Measurements from ENCODE around the gene OR11H6. TPM values are rescaled to one million over a fixed set of nuclear protein-coding genes. Genes with fewer than 3 reads are reported as not detected.

The OR11H6 gene
- total and polyA plus RNA-seq, 2 of the 4 experiments (the other 2 are of a cell fraction) = not detected

DNA sequence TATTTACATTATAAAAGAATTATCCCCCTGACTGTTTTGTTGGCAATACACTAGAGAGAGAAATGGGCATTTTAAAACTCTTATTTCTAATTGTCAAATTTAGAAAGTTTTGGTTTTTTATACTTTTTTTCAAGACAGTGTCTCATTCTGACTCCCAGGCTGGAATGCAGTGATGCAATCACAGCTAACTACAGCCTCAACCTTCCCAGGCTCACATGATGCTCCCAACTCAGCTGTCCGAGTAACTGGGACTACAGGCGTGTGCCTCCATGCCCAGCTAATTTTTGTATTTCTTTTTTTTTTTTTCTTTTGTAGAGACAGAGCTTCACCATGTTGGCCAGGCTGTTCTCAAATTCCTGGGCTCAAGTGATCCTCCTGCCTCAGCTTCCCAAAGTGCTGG is 8.3 kb upstream of the OR11H6 start:
- Histone ChIP-seq H3K36me3 (ENCODE audit: control insufficient read depth, insufficient read depth, low read length) (no peaks in the 10 kb centered on the region), H3K56ac (ENCODE audit: extremely low read depth, insufficient read depth, low read length) (no peak overlapping the region), H3K9me1 (ENCODE audit: insufficient read depth, low read length) (no peaks in the 10 kb centered on the region), H4K91ac (ENCODE audit: insufficient read depth, low read depth, low read length) (no peak overlapping the region), H4K20me1 (ENCODE audit: insufficient read depth, low read length) (no peaks in the 10 kb centered on the region), H2AFZ (replicated peaks; ENCODE audit: low read length, poor library complexity) (no peak overlapping the region), H3K4me2 (ENCODE audit: low read depth, low read length) (no peak overlapping the region), H2AK9ac (replicated peaks; ENCODE audit: low read depth, low read length, poor library complexity) (no peak overlapping the region), H3K27me3 (ENCODE audit: control insufficient read depth, insufficient read depth, low read length) (no peaks in the 10 kb centered on the region), H2AK5ac (ENCODE audit: low read depth, low read length) (no peak overlapping the region), H2BK120ac (ENCODE audit: low read depth, low read length) (no peak overlapping the region), H2BK15ac (ENCODE audit: low read depth, low read length) (no peak overlapping the region), H3K9me3 (ENCODE audit: control insufficient read depth, insufficient read depth, low read length) (no peaks in the 10 kb centered on the region), H3K4ac (ENCODE audit: low read depth, low read length) (no peak overlapping the region), H4K8ac (ENCODE audit: low read depth in 2 of 2, low read length in 2 of 2) (no peak overlapping the region), H3K27ac (ENCODE audit: insufficient read depth, low read length) (no peak overlapping the region), H3K9ac (ENCODE audit: low read depth, low read length) (no peak overlapping the region), H3K18ac (ENCODE audit: low read depth, low read length) (no peak overlapping the region), H3K23ac (ENCODE audit: low read depth, low read length) (no peak overlapping the region), H2BK20ac (ENCODE audit: low read depth, low read length) (no peak overlapping the region), H3K4me3 (ENCODE audit: insufficient read depth, low read depth, low read length) (no peak overlapping the region), H3K4me1 (ENCODE audit: control insufficient read depth, insufficient read depth, low read length) (no peaks in the 10 kb centered on the region), H2BK5ac (ENCODE audit: low read depth, low read length, poor library complexity, severe bottlenecking) (no peak overlapping the region), H3K79me1 (ENCODE audit: low read depth in 1 of 2, low read length in 2 of 2) (no peaks in the 10 kb centered on the region), H3K14ac (replicated peaks; ENCODE audit: low read depth, low read length) (no peak overlapping the region), H4K5ac (ENCODE audit: low read depth, low read length) (no peak overlapping the region)
- no TSS peak for BruUV-seq (replicated peaks)
- dilution Hi-C loops (cut with HindIII; ENCODE audit: low sequenced_read_pairs, unreplicated experiment) (no loop called here), in situ Hi-C loops (cut with MboI; ENCODE audit: low sequenced_read_pairs) (no loop called here), intact Hi-C loops (cut with micrococcal nuclease) (no loop called here)
- ATAC-seq (ENCODE audit: low read depth) (no peak), DNase-seq (no peak)
- ChIA-PET POLR2A (ENCODE audit: unreplicated experiment) (no interaction called here), CTCF (interaction anchor here (0.6 kb wide), 1 partner anchor 276 kb away, joined by 3 read pairs; no protein-coding TSS in a partner anchor)
- no CpG with 5 or more reads among the region's 2 CpGs for WGBS, 2 experiments (ENCODE audit: extremely low coverage in 2 of 2, insufficient read length in 1 of 2)
- TF ChIP-seq CEBPB (IDR thresholded peaks at IDR 0.05; ENCODE audit: low read depth, low read length) (peak; percentile 12; the same call in 1 of the 2 replicates), CHD1 (IDR thresholded peaks at IDR 0.05; ENCODE audit: low read depth, low read length) (no peak)
